Thyroid gland (tissue), 4 donors: ENCODE measurements around the gene B4GALT3.

ENCODE experiments used
- POLR2A ChIP-seq, 2 donors: fragments of 450-650 bp; IDR thresholded peaks; one replicate each; pipeline ENCODE4 v1.6.1; 2017; ENCODE audit warnings: antibody characterized with exemption in 2 of 2, mild to moderate bottlenecking in 2 of 2, moderate library complexity in 1 of 2
- TF ChIP-seq, protein P1 (sequence below), 6 experiments: fragments of 200-600 bp in 3 of 6; fragments of 450-650 bp in 3 of 6; sonication (generic) in 3 of 6; IDR thresholded peaks; one replicate each; pipeline ENCODE4 v1.5.1; 2016 to 2019; ENCODE audit warnings: antibody characterized with exemption in 6 of 6, mild to moderate bottlenecking in 2 of 6, inconsistent platforms in 1 of 6, moderate library complexity in 1 of 6

DNA sequence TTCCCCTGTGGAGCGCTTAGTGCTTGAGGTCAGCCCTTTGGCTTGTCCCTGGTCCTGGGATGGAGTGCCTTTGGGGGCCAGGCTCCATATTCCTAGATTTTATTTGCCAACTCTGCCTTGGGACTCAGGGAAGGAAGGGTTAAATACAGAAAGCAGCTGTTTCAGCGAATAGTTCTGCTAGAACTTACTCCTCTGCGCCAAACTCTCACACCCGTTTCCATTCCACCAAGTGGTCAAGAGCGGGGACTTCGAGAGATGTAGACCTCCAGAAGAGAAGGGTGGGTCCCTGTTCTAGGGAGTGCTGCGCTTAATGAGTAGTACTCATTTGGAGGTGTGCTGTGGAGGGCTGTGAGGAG lies 47.8 kb upstream of the B4GALT3 start:
- TF ChIP-seq POLR2A (IDR thresholded peaks at IDR 0.05) = no peak
- TF ChIP-seq, protein P1, sequence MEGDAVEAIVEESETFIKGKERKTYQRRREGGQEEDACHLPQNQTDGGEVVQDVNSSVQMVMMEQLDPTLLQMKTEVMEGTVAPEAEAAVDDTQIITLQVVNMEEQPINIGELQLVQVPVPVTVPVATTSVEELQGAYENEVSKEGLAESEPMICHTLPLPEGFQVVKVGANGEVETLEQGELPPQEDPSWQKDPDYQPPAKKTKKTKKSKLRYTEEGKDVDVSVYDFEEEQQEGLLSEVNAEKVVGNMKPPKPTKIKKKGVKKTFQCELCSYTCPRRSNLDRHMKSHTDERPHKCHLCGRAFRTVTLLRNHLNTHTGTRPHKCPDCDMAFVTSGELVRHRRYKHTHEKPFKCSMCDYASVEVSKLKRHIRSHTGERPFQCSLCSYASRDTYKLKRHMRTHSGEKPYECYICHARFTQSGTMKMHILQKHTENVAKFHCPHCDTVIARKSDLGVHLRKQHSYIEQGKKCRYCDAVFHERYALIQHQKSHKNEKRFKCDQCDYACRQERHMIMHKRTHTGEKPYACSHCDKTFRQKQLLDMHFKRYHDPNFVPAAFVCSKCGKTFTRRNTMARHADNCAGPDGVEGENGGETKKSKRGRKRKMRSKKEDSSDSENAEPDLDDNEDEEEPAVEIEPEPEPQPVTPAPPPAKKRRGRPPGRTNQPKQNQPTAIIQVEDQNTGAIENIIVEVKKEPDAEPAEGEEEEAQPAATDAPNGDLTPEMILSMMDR (IDR thresholded peaks at IDR 0.05) = no peak
